Colonic mucosa (tissue), 4 donors: Measurements from ENCODE around the gene MEIS1. TPM values are rescaled to one million over a fixed set of nuclear protein-coding genes. Genes with fewer than 3 reads are reported as not detected.

ENCODE experiments used
- DNase-seq: peaks from one replicate; pipeline ENCODE4 v3.0.0-alpha.2; 2020
- H3K27ac ChIP-seq: fragments of 200-600 bp; one replicate; pipeline ENCODE4 v1.8.0; 2021
- H3K27me3 ChIP-seq: fragments of 200-600 bp; one replicate; pipeline ENCODE4 v1.8.0; 2021
- H3K36me3 ChIP-seq: fragments of 200-600 bp; one replicate; pipeline ENCODE4 v1.8.0; 2021
- H3K4me1 ChIP-seq: fragments of 200-600 bp; one replicate; pipeline ENCODE4 v1.8.0; 2021; ENCODE audit warnings: mild to moderate bottlenecking
- H3K4me3 ChIP-seq: fragments of 200-600 bp; one replicate; pipeline ENCODE4 v1.8.0; 2021
- H3K9ac ChIP-seq, 2 donors: one replicate each; pipeline ENCODE4 v1.7.0; 2013; ENCODE audit warnings: control low read depth in 2 of 2, low read depth in 2 of 2, low read length in 2 of 2
- H3K9me3 ChIP-seq: fragments of 200-600 bp; one replicate; pipeline ENCODE4 v1.8.0; 2021
- CTCF ChIP-seq: fragments of 200-600 bp; IDR thresholded peaks from one replicate; pipeline ENCODE4 v1.8.0; 2022; ENCODE audit warnings: antibody characterized with exemption, mild to moderate bottlenecking
- intact Hi-C: fragments of 100-400 bp; cut with DNase I; formaldehyde crosslinking; loops from one replicate; pipeline ENCODE4 v1.14.1; 2022
- total RNA-seq, 2 donors: library from RNA; stranded (reverse); fragmentation: NEBNext Ultra II Directional in 1 of 2; extraction: Animal tissue kit (Norgen Biotek cat#: 25700) in 1 of 2; gene quantifications; one replicate each; pipeline ENCODE4 v1.2.1, GENCODE V29; 2021
- donor health status: healthy.
- donor health status: DM: no; HTN: no; CAD: no.
- donor health status: DM: no; HTN: no; CAD: no.

MEIS1 gene
- total RNA-seq, 2 donors from 2014 or later, result 8.9 to 23.1 TPM

GRCh38 chr2:66553370-66553769 lies 118.4 kb downstream of the MEIS1 start:
- H3K4me1 ChIP-seq, result no peaks in the 10 kb centered on the region
- no peaks in the 10 kb centered on the region for H3K27me3 ChIP-seq
- no peaks in the 10 kb centered on the region for H3K36me3 ChIP-seq
- no peak overlapping the region for H3K27ac ChIP-seq
- no peak overlapping the region for H3K4me3 ChIP-seq
- no peak overlapping the region for H3K9ac ChIP-seq
- H3K9me3 ChIP-seq, result no peaks in the 10 kb centered on the region
- DNase-seq, result no peak
- TF ChIP-seq CTCF, result no peak
- intact Hi-C loops, result no loop called here

GRCh38 chr2:66555091-66555490 lies 120.2 kb downstream of the MEIS1 start:
- no peak overlapping the region for H3K9ac ChIP-seq
- H3K27ac ChIP-seq, result no peak overlapping the region
- H3K4me1 ChIP-seq, result no peaks in the 10 kb centered on the region
- H3K4me3 ChIP-seq, result no peak overlapping the region
- no peak for DNase-seq
- TF ChIP-seq CTCF, result no peak
- intact Hi-C loops, result no loop called here
- H3K9me3 ChIP-seq, result no peaks in the 10 kb centered on the region
- no peaks in the 10 kb centered on the region for H3K27me3 ChIP-seq
- H3K36me3 ChIP-seq, result no peaks in the 10 kb centered on the region

GRCh38 chr2:66555501-66556324 lies 120.8 kb downstream of the MEIS1 start:
- peak overlapping the region; percentile 40 for H3K27ac ChIP-seq
- no peaks in the 10 kb centered on the region for H3K9me3 ChIP-seq
- H3K4me3 ChIP-seq, result no peak overlapping the region
- intact Hi-C loops, result no loop called here
- H3K27me3 ChIP-seq, result no peaks in the 10 kb centered on the region
- TF ChIP-seq CTCF, result no peak
- peak overlapping the region in 1 of 2 donors; percentile 17 for H3K9ac ChIP-seq
- no peaks in the 10 kb centered on the region for H3K4me1 ChIP-seq
- H3K36me3 ChIP-seq, result no peaks in the 10 kb centered on the region
- DNase-seq, result no peak

- no peak for TF ChIP-seq CTCF
- H3K27me3 ChIP-seq, result no peaks in the 10 kb centered on the region
- H3K9me3 ChIP-seq, result no peaks in the 10 kb centered on the region
- no peaks in the 10 kb centered on the region for H3K36me3 ChIP-seq
- no peak for DNase-seq
- H3K4me3 ChIP-seq, result no peak overlapping the region
- no peaks in the 10 kb centered on the region for H3K4me1 ChIP-seq
- intact Hi-C loops, result no loop called here
- no peak overlapping the region for H3K27ac ChIP-seq
- no peak overlapping the region for H3K9ac ChIP-seq
These were observed 124.7 kb downstream of the MEIS1 start for GRCh38 chr2:66559672-66560071.

- TF ChIP-seq CTCF, result no peak
- Histone ChIP-seq H3K36me3 (no peaks in the 10 kb centered on the region), H3K27ac (no peak overlapping the region), H3K27me3 (no peaks in the 10 kb centered on the region), H3K4me1 (no peaks in the 10 kb centered on the region), H3K9me3 (no peaks in the 10 kb centered on the region), H3K4me3 (no peak overlapping the region), H3K9ac (no peak overlapping the region)
- no peak for DNase-seq
- intact Hi-C loops, result no loop called here
These were observed 125.8 kb downstream of the MEIS1 start for GRCh38 chr2:66560683-66561082.
